Upper lobe of right lung (tissue), 1 donor: ENCODE measurements around the gene AIMP1. TPM values are rescaled to one million over a fixed set of nuclear protein-coding genes. Genes with fewer than 3 reads are reported as not detected.

Experiments
- ATAC-seq: fragments of 200-7000 bp; cut with Tn5 transposase; one replicate; pipeline ENCODE4 v1.9.1; 2020; ENCODE audit warnings: mild to moderate bottlenecking, moderate library complexity
- DNase-seq: peaks from one replicate; pipeline ENCODE4 v3.0.0-alpha.2; 2020
- H3K27ac ChIP-seq: fragments of 200-600 bp; one replicate; pipeline ENCODE4 v1.8.0; 2022
- H3K27me3 ChIP-seq: fragments of 200-600 bp; one replicate; pipeline ENCODE4 v1.8.0; 2022; ENCODE audit warnings: mild to moderate bottlenecking
- H3K36me3 ChIP-seq: fragments of 200-600 bp; one replicate; pipeline ENCODE4 v1.8.0; 2022
- H3K4me1 ChIP-seq: fragments of 200-600 bp; one replicate; pipeline ENCODE4 v1.8.0; 2022
- H3K4me3 ChIP-seq: fragments of 200-600 bp; one replicate; pipeline ENCODE4 v1.8.0; 2022; ENCODE audit warnings: mild to moderate bottlenecking
- H3K9me3 ChIP-seq: fragments of 200-600 bp; one replicate; pipeline ENCODE4 v1.8.0; 2022
- CTCF ChIP-seq: fragments of 200-600 bp; IDR thresholded peaks from one replicate; pipeline ENCODE4 v1.8.0; 2022; ENCODE audit warnings: antibody characterized with exemption
- intact Hi-C: fragments of 100-400 bp; cut with DNase I; formaldehyde crosslinking; loops from one replicate; pipeline ENCODE4 v1.11.0; 2022
- total RNA-seq: library from RNA; stranded (reverse); fragmentation: NEBNext Ultra II Directional; extraction: Animal tissue kit (Norgen Biotek cat#: 25700); gene quantifications from one replicate; pipeline ENCODE4 v1.2.1, GENCODE V29; 2021
- donor health status: DM: no; HTN: yes; CAD: no; lungs with severe emphysema.

AIMP1 gene
- total RNA-seq, 1 donor from 2014 or later, result 42.9 TPM

GRCh38 chr4:106303548-106304281, 12.6 kb upstream of the AIMP1 start:
- no peaks in the 10 kb centered on the region for H3K27me3 ChIP-seq
- no peak for DNase-seq
- H3K4me1 ChIP-seq, result no peaks in the 10 kb centered on the region
- intact Hi-C loops, result no loop called here
- no peak overlapping the region for H3K27ac ChIP-seq
- H3K36me3 ChIP-seq, result peaks cover 15% of the 10 kb centered on the region
- TF ChIP-seq CTCF, result no peak
- no peak for ATAC-seq
- H3K4me3 ChIP-seq, result no peak overlapping the region
- no peaks in the 10 kb centered on the region for H3K9me3 ChIP-seq

- no peak overlapping the region for H3K4me3 ChIP-seq
- no peak for ATAC-seq
- no peak overlapping the region for H3K27ac ChIP-seq
- H3K9me3 ChIP-seq, result no peaks in the 10 kb centered on the region
- intact Hi-C loops, result no loop called here
- H3K27me3 ChIP-seq, result no peaks in the 10 kb centered on the region
- H3K4me1 ChIP-seq, result no peaks in the 10 kb centered on the region
- H3K36me3 ChIP-seq, result peaks cover 15% of the 10 kb centered on the region
- TF ChIP-seq CTCF, result no peak
- DNase-seq, result no peak
Measured at GRCh38 chr4:106304632-106305031, 11.7 kb upstream of the AIMP1 start.

- no peak overlapping the region for H3K4me3 ChIP-seq
- H3K36me3 ChIP-seq, result peaks cover 15% of the 10 kb centered on the region
- H3K4me1 ChIP-seq, result no peaks in the 10 kb centered on the region
- DNase-seq, result no peak
- intact Hi-C loops, result no loop called here
- H3K27ac ChIP-seq, result no peak overlapping the region
- no peaks in the 10 kb centered on the region for H3K27me3 ChIP-seq
- TF ChIP-seq CTCF, result no peak
- no peaks in the 10 kb centered on the region for H3K9me3 ChIP-seq
- no peak for ATAC-seq
Measured at GRCh38 chr4:106305435-106306055, 10.8 kb upstream of the AIMP1 start.

GRCh38 chr4:106306561-106306960, 9.8 kb upstream of the AIMP1 start:
- Histone ChIP-seq H3K36me3 (peaks cover 11% of the 10 kb centered on the region), H3K9me3 (no peaks in the 10 kb centered on the region), H3K4me3 (no peak overlapping the region), H3K27me3 (no peaks in the 10 kb centered on the region), H3K4me1 (no peaks in the 10 kb centered on the region), H3K27ac (no peak overlapping the region)
- no peak for TF ChIP-seq CTCF
- ATAC-seq (no peak), DNase-seq (no peak)
- intact Hi-C loops, result no loop called here

- Histone ChIP-seq H3K36me3 (peaks cover under 1% of the 10 kb centered on the region), H3K4me1 (peaks cover 13% of the 10 kb centered on the region), H3K27ac (no peak overlapping the region), H3K4me3 (no peak overlapping the region), H3K27me3 (no peaks in the 10 kb centered on the region), H3K9me3 (no peaks in the 10 kb centered on the region)
- intact Hi-C loops, result no loop called here
- DNase-seq, result no peak
- no peak for TF ChIP-seq CTCF
- ATAC-seq, result no peak
Measured at GRCh38 chr4:106312377-106312776, 4.0 kb upstream of the AIMP1 start.
